ENCODE measurements around the gene GATA2. TPM values are rescaled to one million over a fixed set of nuclear protein-coding genes. Genes with fewer than 3 reads are reported as not detected.
A peak's percentile ranks its signal among the peaks of the same experiment; 100 is the strongest.

GATA2 gene
- total RNA-seq, 4 donors from 2014 or later: 7.1 to 19.5 (median 9.7) TPM

GRCh38 chr3:128498127-128498626 is 5.2 kb upstream of the GATA2 start:
- Histone ChIP-seq H3K36me3 (no peaks in the 10 kb centered on the region), H3K4me1 (peaks cover 6 to 16% of the 10 kb centered on the region in 2 donors), H3K27ac (no peak overlapping the region), H3K4me3 (replicated peaks in 1 of 3) (peak overlapping the region in 1 of 3 donors; percentile 34), H3K27me3 (no peaks in the 10 kb centered on the region), H3K9me3 (no peaks in the 10 kb centered on the region)
- no peak for DNase-seq
- intact Hi-C loops (cut with DNase I): loop anchor here (5.0 kb wide), 2 partner anchors 71 to 326 kb away; no protein-coding TSS in a partner anchor
- TF ChIP-seq CTCF (IDR thresholded peaks at IDR 0.05) (peak in 2 of 6 experiments; percentile 3 to 38), POLR2A (IDR thresholded peaks at IDR 0.05) (no peak)
- WGBS, 2 donors: 31% methylated on average over 5 of the region's 5 CpGs

- peaks cover 4% of the 10 kb centered on the region for H3K27me3 ChIP-seq
- 1 to 4% methylated on average over 38 to 40 of the region's 77 CpGs for WGBS, 2 donors
Measured at GRCh38 chr3:128497305-128498126, 4.5 kb upstream of the GATA2 start.

DNA sequence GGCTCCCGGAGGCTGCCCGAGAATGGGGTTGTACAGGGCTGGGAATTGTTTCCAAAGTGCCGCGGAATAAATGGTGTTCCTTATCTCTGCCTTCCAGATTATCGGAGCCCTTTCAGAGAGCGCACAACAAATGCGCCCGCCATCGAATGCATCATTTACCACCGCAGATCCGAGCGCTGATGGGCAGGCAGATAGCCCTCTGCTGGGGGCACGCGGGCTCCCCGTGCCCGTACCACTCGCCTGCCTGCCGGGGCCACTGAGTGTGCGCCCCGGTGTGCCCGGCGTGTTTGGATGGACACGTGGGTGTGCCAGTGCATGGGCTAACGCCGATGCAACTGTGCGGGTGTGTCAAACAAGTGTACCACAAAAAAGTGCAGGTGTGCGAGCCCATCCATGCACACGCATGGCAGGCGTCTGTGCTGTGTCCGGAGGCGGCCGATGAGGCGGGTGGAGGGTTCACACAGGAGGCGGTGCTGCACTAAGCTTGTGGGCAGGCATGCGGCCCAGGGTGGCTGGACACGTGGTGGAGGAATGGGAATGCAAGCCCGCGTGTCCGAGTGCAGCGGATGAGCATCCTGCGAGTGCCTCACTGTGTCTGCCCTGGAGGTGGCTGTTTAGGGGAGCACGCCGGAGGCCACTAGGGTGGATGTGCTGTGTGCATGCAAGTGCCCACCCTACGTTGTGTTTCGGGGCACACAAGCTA is 3.8 kb upstream of the GATA2 start:
- no peaks in the 10 kb centered on the region for H3K9me3 ChIP-seq
- 32 to 53% methylated on average over 9 to 24 of the region's 45 CpGs for WGBS, 2 donors
- no peak overlapping the region for H3K27ac ChIP-seq
- intact Hi-C loops (cut with DNase I): loop anchor here (5.0 kb wide), 2 partner anchors 69 to 324 kb away; no protein-coding TSS in a partner anchor
- TF ChIP-seq POLR2A (IDR thresholded peaks at IDR 0.05) (no peak), CTCF (IDR thresholded peaks at IDR 0.05) (no peak)
- peak in 1 of 2 donors; percentile 38 for DNase-seq
- H3K4me1 ChIP-seq: peaks cover 6 to 29% of the 10 kb centered on the region in 2 donors
- H3K27me3 ChIP-seq: peaks cover 8% of the 10 kb centered on the region
- no peak overlapping the region for H3K4me3 ChIP-seq (replicated peaks in 1 of 3)
- H3K36me3 ChIP-seq: no peaks in the 10 kb centered on the region

More at GRCh38 chr3:128497305-128498126, 4.5 kb upstream of the GATA2 start:
- DNase-seq: peak; percentile 51 to 56
- TF ChIP-seq CTCF (IDR thresholded peaks at IDR 0.05) (peak in 5 of 6 experiments; percentile 41 to 93 (median 45)), POLR2A (IDR thresholded peaks at IDR 0.05) (no peak)
- H3K36me3 ChIP-seq: no peaks in the 10 kb centered on the region
- peak overlapping the region in 1 of 3 donors; percentile 34 for H3K4me3 ChIP-seq (replicated peaks in 1 of 3)
- intact Hi-C loops (cut with DNase I): loop anchor here (5.0 kb wide), 2 partner anchors 70 to 325 kb away; no protein-coding TSS in a partner anchor
- no peak overlapping the region for H3K27ac ChIP-seq
- peaks cover 6 to 23% of the 10 kb centered on the region in 2 donors for H3K4me1 ChIP-seq
- H3K9me3 ChIP-seq: no peaks in the 10 kb centered on the region

DNA sequence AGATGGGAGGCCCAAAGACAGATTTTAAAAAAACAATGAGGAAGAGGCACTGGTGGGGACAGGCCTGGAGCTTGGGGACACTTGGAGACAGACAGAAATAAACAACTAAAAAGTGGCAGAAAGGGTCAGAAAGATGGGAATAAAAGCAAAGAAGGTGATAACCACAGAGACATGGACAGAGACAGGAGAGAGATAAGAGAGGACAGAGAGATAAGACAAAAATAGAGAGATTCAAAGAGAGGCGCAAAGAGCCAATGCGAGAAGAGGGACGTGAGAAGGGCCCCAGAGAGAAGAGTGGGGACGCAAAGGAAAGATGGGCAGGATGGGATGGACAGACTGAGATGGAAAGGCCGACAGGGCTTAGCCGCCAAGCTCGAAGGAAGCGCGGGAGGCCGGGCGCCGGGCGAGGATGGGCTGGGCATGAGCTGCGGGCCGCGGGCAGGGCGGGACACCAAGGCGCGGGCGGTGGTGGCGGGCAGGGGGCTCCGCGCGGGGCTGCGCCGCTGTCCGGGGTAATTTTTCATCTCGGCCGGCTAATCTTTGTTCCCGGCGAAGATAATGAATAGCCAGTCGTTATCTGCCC is 3.1 kb upstream of the GATA2 start:
- no peak for TF ChIP-seq POLR2A (IDR thresholded peaks at IDR 0.05)
- no peak for TF ChIP-seq CTCF (IDR thresholded peaks at IDR 0.05)
- Histone ChIP-seq H3K9me3 (no peaks in the 10 kb centered on the region), H3K27ac (no peak overlapping the region), H3K36me3 (no peaks in the 10 kb centered on the region), H3K4me3 (replicated peaks in 1 of 3) (no peak overlapping the region), H3K4me1 (peaks cover 6 to 29% of the 10 kb centered on the region in 2 donors), H3K27me3 (peaks cover 12% of the 10 kb centered on the region)
- intact Hi-C loops (cut with DNase I): loop anchor here (5.0 kb wide), 2 partner anchors 69 to 324 kb away; no protein-coding TSS in a partner anchor
- WGBS, 2 donors: 47 to 50% methylated on average over 32 of the region's 32 CpGs
- no peak for DNase-seq

Data from thyroid gland (tissue), 4 donors.